GM12878 (cell line): ENCODE measurements around the gene CDH4. TPM values are rescaled to one million over a fixed set of nuclear protein-coding genes. Genes with fewer than 3 reads are reported as not detected.

Source experiments
- ATAC-seq: fragments of 200-7000 bp; cut with Tn5 transposase; 3 replicates; pipeline ENCODE4 v1.9.1; 2020; ENCODE audit warnings: mild to moderate bottlenecking, moderate library complexity
- BruUV-seq: library from RNA; stranded (reverse); fragments of 400-500 nt; replicated peaks from 2 replicates; lab custom pipeline; 2021; lab: Mats Ljungman, UMichigan
- CTCF ChIA-PET: fragments of 300-600 bp; sonication (Branson Sonifier 250); formaldehyde crosslinking; extraction: SDS; loops from one replicate; lab custom pipeline; 2021; ENCODE audit warnings: inconsistent platforms; lab: Yijun Ruan, JAX
- POLR2A ChIA-PET: fragments of 350-600 bp; formaldehyde crosslinking; extraction: SDS; loops from one replicate; lab custom pipeline; 2021; ENCODE audit warnings: inconsistent platforms; lab: Charles Lee
- RAD21 ChIA-PET: fragments of 300-600 bp; sonication (Branson Sonifier 250); formaldehyde crosslinking; loops from one replicate; lab custom pipeline; 2023; ENCODE audit warnings: antibody characterized with exemption; ENCODE audit not compliant: unreplicated experiment; lab: Charles Lee
- SMC1A ChIA-PET: fragments of 300-600 bp; sonication (Branson Sonifier 250); formaldehyde crosslinking; loops from one replicate; lab custom pipeline; 2023; ENCODE audit not compliant: unreplicated experiment, uncharacterized antibody; lab: Charles Lee
- DNase-seq: peaks from one replicate; pipeline ENCODE4 v3.0.0-alpha.2; 2011; ENCODE audit warnings: low read depth, low spot score
- FAIRE-seq: peaks from 3 replicates; lab custom pipeline; 2011; peaks lifted over from hg19 to GRCh38; lab: Jason Lieb, UNC
- H2AFZ ChIP-seq: 2 replicates; pipeline ENCODE4 v1.6.0; 2011; ENCODE audit warnings: low read depth, low read length, control low read depth; ENCODE audit not compliant: control insufficient read depth
- H3K27ac ChIP-seq: 2 replicates; pipeline ENCODE4 v1.5.1; 2011; ENCODE audit warnings: control low read depth; ENCODE audit not compliant: control insufficient read depth, insufficient read depth
- H3K27me3 ChIP-seq, 2 experiments: replicated peaks in 1 of 2; 2 replicates each; pipeline versions ENCODE4 v1.6.0 to v1.6.1; 2011; ENCODE audit warnings: low read length in 1 of 2; ENCODE audit not compliant: control insufficient read depth in 2 of 2, insufficient read depth in 2 of 2
- H3K36me3 ChIP-seq, 2 experiments: 2 replicates each; pipeline ENCODE4 v1.5.1; 2011; ENCODE audit warnings: low read length in 1 of 2; ENCODE audit not compliant: control insufficient read depth in 2 of 2, insufficient read depth in 2 of 2
- H3K4me1 ChIP-seq: 2 replicates; pipeline ENCODE4 v1.6.1; 2011; ENCODE audit warnings: mild to moderate bottlenecking, low read length, moderate library complexity, mixed read lengths; ENCODE audit not compliant: control insufficient read depth, insufficient read depth
- H3K4me2 ChIP-seq: 2 replicates; pipeline ENCODE4 v1.6.0; 2011; ENCODE audit warnings: control low read depth; ENCODE audit not compliant: control insufficient read depth, insufficient read depth
- H3K4me3 ChIP-seq: fragments of 200-600 bp; sonication (generic); 2 replicates; pipeline ENCODE4 v1.5.1; 2016
- H3K79me2 ChIP-seq: 2 replicates; pipeline ENCODE4 v1.6.0; 2011; ENCODE audit warnings: low read length; ENCODE audit not compliant: control insufficient read depth, insufficient read depth
- H3K9ac ChIP-seq: 2 replicates; pipeline ENCODE4 v1.8.0; 2011; ENCODE audit warnings: low read length, control low read depth, mixed read lengths; ENCODE audit not compliant: control insufficient read depth, insufficient read depth
- H3K9me3 ChIP-seq: replicated peaks from 3 replicates; pipeline ENCODE4 v1.5.1; 2011; ENCODE audit warnings: mild to moderate bottlenecking, low read length; ENCODE audit not compliant: control insufficient read depth, insufficient read depth
- H4K20me1 ChIP-seq: 2 replicates; pipeline ENCODE4 v1.6.0; 2011; ENCODE audit not compliant: control insufficient read depth, insufficient read depth
- ATF2 ChIP-seq: IDR thresholded peaks from 2 replicates; pipeline ENCODE4 v1.6.1; 2012; ENCODE audit warnings: low read length, inconsistent platforms
- BCL3 ChIP-seq: IDR thresholded peaks from 2 replicates; pipeline ENCODE4 v1.6.1; 2011; ENCODE audit warnings: borderline replicate concordance, low read depth, mild to moderate bottlenecking, moderate library complexity, low read length; ENCODE audit not compliant: insufficient read depth, poor library complexity, severe bottlenecking
- CBX5 ChIP-seq: sonication (generic); IDR thresholded peaks from 2 replicates; pipeline ENCODE4 v1.6.1; 2016; ENCODE audit warnings: low read depth, moderate library complexity, mild to moderate bottlenecking, inconsistent platforms
- E4F1 ChIP-seq: fragments of 450-650 bp; IDR thresholded peaks from 2 replicates; pipeline ENCODE4 v1.6.1; 2018; ENCODE audit warnings: borderline replicate concordance, mild to moderate bottlenecking; ENCODE audit not compliant: partially characterized antibody
- IRF5 ChIP-seq: fragments of 450-650 bp; IDR thresholded peaks from 2 replicates; pipeline ENCODE4 v1.6.1; 2017; ENCODE audit warnings: borderline replicate concordance
- KAT2A ChIP-seq: conservative IDR thresholded peaks from 2 replicates; pipeline ENCODE4 v1.6.1; 2011; ENCODE audit warnings: low read depth, low read length; ENCODE audit not compliant: control insufficient read depth
- RAD21 ChIP-seq: IDR thresholded peaks from 2 replicates; pipeline ENCODE4 v1.6.1; 2011; ENCODE audit warnings: mild to moderate bottlenecking, low read depth, low read length, moderate library complexity; ENCODE audit not compliant: insufficient read depth
- SIX5 ChIP-seq: IDR thresholded peaks from 2 replicates; pipeline ENCODE4 v1.6.1; 2011; ENCODE audit warnings: mild to moderate bottlenecking, low read depth, low read length, moderate library complexity; ENCODE audit not compliant: severe bottlenecking
- ZBED1 ChIP-seq: IDR thresholded peaks from 2 replicates; pipeline ENCODE4 v1.6.1; 2016; ENCODE audit warnings: borderline replicate concordance
- ZNF622 ChIP-seq: fragments of 450-650 bp; IDR thresholded peaks from 2 replicates; pipeline ENCODE4 v1.6.1; 2017; ENCODE audit warnings: mild to moderate bottlenecking, inconsistent platforms
- WGBS: methylation state at CpG from one replicate; pipeline ENCODE4 v1.1.6; 2016; ENCODE audit warnings: low lambda C conversion rate; ENCODE audit not compliant: insufficient replicate concordance, insufficient coverage; ENCODE audit errors: missing lambda C conversion rate; 5-methylcytosine and 5-hydroxymethylcytosine counted together
- in situ Hi-C: fragments of 300-500 bp; cut with MboI; formaldehyde crosslinking; loops from 9 replicates; pipeline ENCODE4 v1.14.3; 2018; ENCODE audit warnings: mixed read lengths
- intact Hi-C: fragments of 100-400 bp; cut with micrococcal nuclease; formaldehyde crosslinking; loops from one replicate; pipeline ENCODE4 v1.14.2; 2022; ENCODE audit not compliant: unreplicated experiment
- polyA plus RNA-seq, 11 experiments: library from polyadenylated mRNA; depleted of rRNA in 4 of 11; unstranded in 6 of 11; stranded (reverse) in 5 of 11; fragments of >200 nt; fragmentation: Nextera tagmentation in 4 of 11; fragmentation: Illumina TruSeq in 1 of 11; extraction: Ambion mirVana in 4 of 11; extraction: Trizol in 1 of 11; gene quantifications; 1 replicate in 1 of 11; 2 replicates in 10 of 11; pipeline versions ENCODE4 v1.2.1 to v1.2.3, GENCODE V29; 2011 to 2016; ENCODE audit warnings: inconsistent platforms in 2 of 11, missing spikeins in 2 of 11, low read depth in 1 of 11
- total RNA-seq, 4 experiments: library from RNA; depleted of rRNA in 3 of 4; stranded (reverse); fragments of >200 nt in 3 of 4; fragmentation: Illumina TruSeq in 1 of 4; extraction: Trizol in 1 of 4; gene quantifications; 2 replicates each; pipeline versions ENCODE4 v1.2.1 to v1.2.3, GENCODE V29; 2013 to 2021

CDH4 gene
- total and polyA plus RNA-seq, 10 of the 15 experiments (the other 5 are each of a cell fraction or from before 2014, with no cell fraction given) = not detected

- H3K27me3 ChIP-seq = no peaks in the 10 kb centered on the region
- TF ChIP-seq RAD21 (no peak), E4F1 (no peak), IRF5 (no peak), ZBED1 (no peak), ZNF622 (no peak), KAT2A (no peak), SIX5 (no peak), CBX5 (no peak), ATF2 (no peak), BCL3 (no peak)
- ChIA-PET SMC1A (no interaction called here), CTCF (no interaction called here), RAD21 (no interaction called here), POLR2A (no interaction called here)
- WGBS = 20% methylated on average over 13 of the region's 13 CpGs
- no peaks in the 10 kb centered on the region; the same call in 2 of the 3 replicates for H3K9me3 ChIP-seq
- in situ Hi-C loops = no loop called here
- FAIRE-seq = no peak
- H4K20me1 ChIP-seq = no peaks in the 10 kb centered on the region
- H2AFZ ChIP-seq = no peak overlapping the region
- no peak overlapping the region for H3K4me2 ChIP-seq
- no peak overlapping the region for H3K9ac ChIP-seq
- H3K27ac ChIP-seq = no peak overlapping the region
- ATAC-seq = no peak
- no peaks in the 10 kb centered on the region for H3K4me1 ChIP-seq
- BruUV-seq = no TSS peak
- intact Hi-C loops = no loop called here
- no peaks in the 10 kb centered on the region for H3K79me2 ChIP-seq
- no peak for DNase-seq
- H3K4me3 ChIP-seq = no peak overlapping the region
- no peaks in the 10 kb centered on the region for H3K36me3 ChIP-seq
These were observed 687.8 kb downstream of the CDH4 start for GRCh38 chr20:61939691-61940360.
